GM21619 (cell line): ENCODE data around the gene NDE1.
A peak's percentile ranks its signal among the peaks of the same experiment; 100 is the strongest.
"Not testable (repeated sequence)": the region's sequence is repeated elsewhere in the genome, so short reads cannot be mapped to it uniquely, and the experiment has no call there.

Experiments
- ATAC-seq: cut with Tn5 transposase; IDR thresholded peaks from one replicate; pipeline ENCODE4 v1.9.1; 2021; ENCODE audit not compliant: unreplicated experiment

Gene NDE1

GRCh38 chr16:15620611-15621195 is 29.3 kb upstream of the NDE1 start:
- no peak for ATAC-seq

- ATAC-seq: no peak
Measured at GRCh38 chr16:15621456-15621855, 28.6 kb upstream of the NDE1 start.

- no peak for ATAC-seq
Measured at GRCh38 chr16:15621889-15622288, 28.2 kb upstream of the NDE1 start.

GRCh38 chr16:15631730-15632409 is 18.2 kb upstream of the NDE1 start:
- ATAC-seq: no peak

GRCh38 chr16:15635926-15636325 is 14.1 kb upstream of the NDE1 start:
- ATAC-seq: no peak

GRCh38 chr16:15636392-15636873 is 13.6 kb upstream of the NDE1 start:
- no peak for ATAC-seq

GRCh38 chr16:15639061-15639568 is 10.9 kb upstream of the NDE1 start:
- ATAC-seq: no peak

- ATAC-seq: no peak
Measured at GRCh38 chr16:15640966-15641365, 9.1 kb upstream of the NDE1 start.

GRCh38 chr16:15641753-15642556 is 8.1 kb upstream of the NDE1 start:
- ATAC-seq: no peak

- ATAC-seq: peak; percentile 58
Measured at GRCh38 chr16:15642557-15643047, 7.4 kb upstream of the NDE1 start.

- ATAC-seq: peak; percentile 32
Measured at GRCh38 chr16:15643048-15643945, 6.7 kb upstream of the NDE1 start, which contains the start of gene MARF1. TSS of gene MARF1 (minus strand) at chr16:15643154. CDS start at chr16:15639233, 3,921 bp downstream.

GRCh38 chr16:15643946-15644250 is 6.1 kb upstream of the NDE1 start:
- ATAC-seq: no peak

- ATAC-seq: no peak
Measured at GRCh38 chr16:15644267-15644961, 5.6 kb upstream of the NDE1 start.

- not testable (repeated sequence) for ATAC-seq
Measured at GRCh38 chr16:15644962-15645465, 5.0 kb upstream of the NDE1 start.

- not testable (repeated sequence) for ATAC-seq
Measured at GRCh38 chr16:15646557-15647293, 3.3 kb upstream of the NDE1 start.

GRCh38 chr16:15647294-15648014 is 2.6 kb upstream of the NDE1 start:
- no peak for ATAC-seq

GRCh38 chr16:15648135-15648730 is 1.8 kb upstream of the NDE1 start:
- ATAC-seq: no peak

- ATAC-seq: not testable (repeated sequence)
Measured at GRCh38 chr16:15649311-15649710, 734 bp upstream of the NDE1 start.
